ENCODE measurements around the gene INPP5F.
"Not testable (repeated sequence)": the region's sequence is repeated elsewhere in the genome, so short reads cannot be mapped to it uniquely, and the experiment has no call there.

Gene INPP5F

DNA sequence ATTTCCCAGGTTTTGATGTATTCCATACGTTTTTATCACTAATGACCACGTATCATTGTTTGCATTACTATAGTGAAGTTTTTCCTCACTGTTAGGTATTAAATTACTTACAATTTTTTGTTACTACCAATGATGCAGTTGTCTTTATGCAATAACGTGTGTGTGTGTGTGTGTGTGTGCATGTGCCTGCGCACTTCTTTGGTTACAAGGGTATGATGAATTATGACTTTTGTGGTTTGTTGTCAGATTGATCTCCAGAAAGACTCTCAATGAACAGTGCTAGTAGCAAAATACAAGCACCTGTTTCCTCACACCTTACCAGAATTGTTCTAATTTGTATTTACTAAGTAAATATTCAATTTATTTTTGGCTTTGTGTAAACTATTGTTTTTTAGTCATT, 95.3 kb downstream of the INPP5F start:
- no peak for DNase-seq

DNA sequence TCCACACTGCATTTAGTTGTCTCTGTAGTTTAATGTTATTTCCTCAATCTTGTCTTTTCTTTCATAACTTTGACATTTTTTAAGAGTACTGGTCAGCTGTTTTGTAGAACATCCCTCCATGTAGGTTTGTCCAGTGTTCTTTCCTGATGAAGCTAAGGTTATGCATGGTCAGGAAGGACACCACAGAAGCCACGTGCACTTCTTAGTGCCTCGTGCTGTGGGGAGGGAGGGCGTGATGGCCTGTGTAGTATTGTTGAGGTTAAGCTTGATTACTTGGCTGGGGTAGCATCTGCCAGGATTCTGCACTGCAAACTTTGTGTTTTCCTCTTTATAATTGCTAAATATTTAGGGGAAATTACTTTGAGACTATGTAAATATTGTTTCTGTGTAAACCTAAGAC, 98.4 kb downstream of the INPP5F start:
- no peak for DNase-seq

DNA sequence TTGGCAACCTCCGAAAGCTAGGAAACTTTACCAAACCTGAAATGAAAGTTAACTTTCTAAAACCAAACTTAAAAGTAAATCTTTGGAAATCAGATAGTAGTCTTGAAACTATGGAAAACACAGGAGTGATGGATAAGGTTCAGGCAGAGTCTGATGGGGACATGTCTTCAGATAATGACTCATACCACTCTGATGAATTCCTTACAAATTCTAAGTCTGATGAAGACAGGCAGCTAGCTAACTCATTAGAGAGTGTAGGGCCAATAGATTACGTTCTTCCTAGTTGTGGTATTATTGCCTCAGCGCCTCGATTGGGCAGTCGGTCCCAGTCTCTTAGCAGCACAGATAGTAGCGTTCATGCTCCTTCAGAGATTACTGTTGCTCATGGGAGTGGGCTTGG, 100.9 kb downstream of the INPP5F start:
- no peak for DNase-seq

DNA sequence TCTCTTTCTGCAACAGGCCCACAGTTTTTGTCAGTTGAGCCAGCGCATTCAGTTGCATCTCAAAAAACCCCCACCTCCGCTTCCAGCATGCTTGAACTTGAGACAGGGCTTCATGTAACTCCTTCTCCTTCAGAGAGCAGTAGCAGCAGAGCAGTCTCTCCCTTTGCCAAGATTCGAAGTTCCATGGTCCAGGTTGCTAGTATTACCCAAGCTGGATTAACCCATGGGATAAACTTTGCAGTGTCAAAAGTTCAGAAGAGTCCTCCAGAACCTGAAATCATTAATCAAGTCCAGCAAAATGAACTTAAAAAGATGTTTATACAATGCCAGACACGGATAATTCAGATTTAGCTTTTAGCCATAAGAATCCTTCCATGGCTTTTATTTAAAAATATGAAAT, 101.6 kb downstream of the INPP5F start:
- DNase-seq: no peak

DNA sequence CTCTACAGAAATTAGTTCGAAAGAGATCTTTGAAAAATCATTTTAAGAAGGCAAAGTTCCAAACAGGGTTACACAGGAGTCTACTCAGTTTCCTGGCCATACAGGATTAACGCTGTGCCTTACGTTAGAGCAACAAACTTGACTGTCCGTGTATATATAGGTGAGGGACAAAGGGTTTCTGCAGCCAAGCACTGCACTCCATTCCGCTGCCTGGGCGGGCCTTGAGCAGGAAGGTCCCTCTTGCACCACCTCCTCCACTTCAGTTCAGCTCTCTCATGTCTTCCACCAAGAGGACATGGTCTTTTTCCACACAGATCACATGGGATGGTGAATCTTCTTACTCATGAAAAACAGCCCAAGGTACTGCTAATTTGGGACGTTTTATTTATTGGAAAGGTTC, 103.6 kb downstream of the INPP5F start:
- DNase-seq: no peak

DNA sequence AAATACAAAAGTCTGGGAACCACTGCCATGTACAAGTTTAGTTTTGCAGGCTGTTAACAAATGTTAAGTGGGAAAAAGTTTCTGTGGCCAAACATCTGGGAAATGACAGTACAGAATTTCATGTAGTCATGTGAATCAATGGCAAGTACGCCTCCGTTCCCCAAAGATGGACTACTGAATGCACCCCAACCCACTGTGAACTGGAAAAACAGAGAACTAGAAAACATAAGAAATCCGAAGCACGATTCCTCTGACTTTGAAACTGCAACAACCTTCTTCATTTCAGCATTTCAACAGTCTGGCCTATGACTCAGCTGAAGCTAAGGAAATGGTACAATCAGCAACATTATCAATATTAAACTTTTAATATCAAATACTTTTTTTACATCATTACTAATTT, 105.0 kb downstream of the INPP5F start:
- DNase-seq: no peak

DNA sequence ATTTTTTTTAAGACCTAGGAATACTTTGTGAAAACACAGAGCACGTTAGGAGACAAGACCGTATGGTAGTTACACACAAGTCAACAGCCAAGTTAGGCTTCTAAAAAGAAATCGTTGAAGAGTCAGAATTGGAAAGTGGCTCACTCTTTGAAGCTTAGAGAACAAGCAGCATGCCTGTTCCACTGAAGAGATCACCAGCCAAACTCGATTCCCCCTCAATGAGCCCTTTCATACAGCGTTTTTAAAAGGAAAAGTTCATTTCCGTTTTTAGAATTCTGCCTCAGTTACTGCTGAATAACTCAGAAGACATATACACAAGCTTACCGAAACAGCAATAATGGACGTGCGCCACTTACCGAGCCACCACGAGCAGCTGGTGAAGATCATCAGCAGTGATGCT, 105.8 kb downstream of the INPP5F start:
- DNase-seq: no peak

DNA sequence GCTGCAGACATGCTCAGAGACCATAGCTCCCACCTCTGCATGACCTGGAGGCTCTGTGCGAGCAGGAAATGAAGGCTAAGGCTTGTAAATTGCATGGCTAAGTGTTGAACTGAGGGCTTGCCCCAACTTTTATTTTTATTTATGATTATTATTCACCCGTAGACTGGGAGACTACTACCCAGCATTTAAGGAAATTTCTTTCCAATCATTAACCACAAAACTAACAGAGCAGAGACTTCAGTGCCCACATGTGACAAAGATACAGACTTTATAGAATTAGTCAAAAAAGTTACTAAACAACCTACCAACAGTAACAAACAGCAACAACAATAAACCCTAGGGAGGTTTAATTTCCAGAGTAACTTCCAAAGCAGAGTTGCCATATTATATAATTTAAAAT, 107.1 kb downstream of the INPP5F start:
- no peak for DNase-seq

DNA sequence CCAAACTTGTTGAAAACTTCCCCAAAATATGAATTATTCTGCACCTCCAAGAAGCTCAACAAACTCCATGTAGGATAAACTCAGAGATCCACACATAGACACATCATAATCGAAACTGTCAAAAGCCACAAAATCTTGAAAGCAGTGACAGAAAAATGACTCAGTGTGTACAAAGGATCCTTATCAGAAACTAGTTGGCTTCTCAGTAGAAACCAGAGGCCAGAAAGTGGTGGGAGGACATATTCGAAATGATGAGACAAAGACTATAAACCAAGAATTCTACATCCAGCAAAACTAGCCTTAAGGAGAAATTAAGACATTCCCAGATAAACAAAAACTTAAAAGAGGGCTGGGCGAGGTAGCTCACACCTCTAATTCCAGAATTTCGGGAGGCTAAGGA, 108.3 kb downstream of the INPP5F start:
- no peak for DNase-seq

DNA sequence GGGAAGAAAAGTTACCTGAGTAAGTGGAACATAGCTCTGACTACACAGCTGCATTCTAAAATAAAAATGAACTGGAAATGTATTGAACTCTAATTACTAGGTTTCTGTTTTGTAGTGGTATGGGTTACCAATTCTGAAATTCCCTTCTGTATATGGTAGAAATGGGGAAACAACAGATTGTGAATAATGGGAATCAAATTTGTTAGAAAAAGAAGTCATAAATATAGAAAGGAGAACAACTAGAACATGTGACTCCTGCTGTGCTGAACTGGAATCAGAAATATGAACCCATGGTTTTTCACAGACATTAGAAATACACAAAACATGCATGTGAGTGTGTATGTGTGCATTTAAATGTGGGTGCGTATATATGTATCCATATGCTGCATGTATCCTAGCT, 119.8 kb downstream of the INPP5F start:
- DNase-seq: no peak

DNA sequence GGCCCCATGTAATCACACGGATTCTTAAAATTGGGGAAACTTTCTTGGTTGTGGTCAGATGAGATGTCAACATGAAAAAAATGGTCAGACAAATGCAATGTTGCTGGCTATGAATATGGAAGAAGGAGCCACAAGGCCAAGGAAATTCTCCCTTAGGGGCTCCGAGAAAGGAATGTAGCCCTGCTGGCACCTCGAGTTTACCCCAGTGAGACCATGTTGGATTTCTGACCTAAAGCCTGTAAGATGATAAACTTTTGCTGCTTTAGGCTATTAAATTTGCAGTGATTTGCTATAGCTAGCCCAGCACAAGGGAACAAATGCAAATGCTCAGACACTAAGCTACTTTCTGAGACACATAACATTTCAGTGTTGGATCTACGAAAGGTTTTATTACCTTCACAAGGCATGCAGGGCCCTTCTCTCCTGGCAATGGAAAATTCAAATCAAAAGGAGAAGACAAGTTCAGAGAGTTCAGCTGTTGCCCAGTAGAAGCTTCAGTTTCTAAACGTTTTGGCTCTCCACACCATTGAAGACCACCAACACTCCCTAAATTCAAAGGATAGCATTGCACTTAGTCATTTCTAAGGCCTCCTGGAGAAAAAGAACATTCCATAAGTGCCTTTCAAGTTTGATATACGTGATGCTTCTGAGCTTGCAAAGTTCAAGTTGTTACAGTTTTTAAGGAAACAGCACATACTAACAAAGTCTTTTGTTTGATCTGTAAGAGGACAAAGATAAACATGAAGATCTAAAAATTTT, 123.4 kb downstream of the INPP5F start:
- no peak for DNase-seq

DNA sequence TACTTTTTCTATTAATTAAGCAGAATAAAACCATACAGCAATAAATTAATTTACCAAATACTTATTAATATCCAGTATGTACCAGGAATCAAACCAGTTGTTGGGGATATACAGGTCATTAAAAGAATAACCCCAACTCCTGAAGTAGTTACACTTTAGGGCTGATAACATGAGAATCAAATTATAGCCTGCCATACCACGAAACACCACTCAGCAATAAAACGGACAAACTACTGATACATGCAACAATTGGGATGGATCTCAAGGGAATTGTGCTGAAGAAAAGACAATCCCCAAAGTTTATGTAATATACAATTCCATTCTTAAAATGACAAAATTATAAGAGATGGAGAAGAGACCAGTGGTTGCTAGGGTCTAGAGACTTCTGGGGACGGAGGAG, 124.1 kb downstream of the INPP5F start:
- no peak for DNase-seq

DNA sequence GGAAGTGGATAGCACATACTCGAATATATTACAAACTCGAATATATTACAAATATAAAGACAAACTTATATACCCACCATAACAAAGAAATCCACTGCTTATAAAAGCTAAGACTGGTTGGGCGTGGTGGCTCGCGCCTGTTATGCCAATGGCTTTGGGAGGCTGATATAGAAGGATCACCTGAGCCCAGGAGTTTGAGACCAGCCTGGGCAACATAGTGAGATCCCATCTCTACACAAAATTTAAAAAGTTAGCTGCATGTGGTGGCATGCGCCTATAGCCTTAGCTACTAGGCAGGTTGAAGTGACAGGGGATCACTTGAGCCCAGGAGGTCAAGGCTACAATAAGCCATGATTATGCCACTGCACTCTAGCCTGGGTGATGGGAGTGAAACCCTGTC, 126.4 kb downstream of the INPP5F start:
- DNase-seq: no peak

DNA sequence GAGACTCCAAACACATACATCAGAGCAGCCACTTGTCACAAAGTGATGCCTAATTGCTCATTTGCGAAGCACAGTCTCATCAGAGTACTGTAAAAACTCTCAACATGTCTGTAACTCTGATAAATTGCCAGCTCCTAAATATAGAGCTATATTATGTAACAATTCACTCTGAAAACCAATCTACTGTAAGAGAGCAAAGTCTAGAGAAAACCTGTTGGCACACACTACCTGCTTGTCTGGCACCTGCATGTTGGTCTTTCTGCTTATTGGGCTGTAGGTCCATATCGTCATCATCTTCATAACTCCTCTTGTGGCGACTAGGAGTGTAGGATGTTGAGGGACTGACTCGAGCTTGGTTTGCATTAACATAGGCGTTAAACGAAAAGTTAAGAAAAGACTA, 127.0 kb downstream of the INPP5F start:
- DNase-seq: no peak

DNA sequence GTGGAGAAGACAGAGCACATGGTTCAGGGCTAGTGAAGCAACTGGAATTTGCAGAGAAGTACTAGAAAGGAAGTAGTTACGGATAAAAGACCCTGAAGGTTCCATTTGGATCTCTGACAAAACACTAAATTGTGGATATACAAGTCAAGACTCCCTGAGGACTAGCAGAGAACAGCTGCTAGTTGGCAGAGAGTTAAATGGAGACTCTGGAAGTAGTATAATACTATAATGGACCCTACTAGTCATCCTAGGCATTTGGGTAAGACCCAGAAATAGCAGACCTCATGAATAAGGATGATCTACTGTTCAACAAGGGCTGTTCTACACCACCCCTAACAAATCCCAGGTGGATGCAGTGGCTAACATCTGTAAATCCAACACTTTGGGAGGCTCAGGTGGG, 127.7 kb downstream of the INPP5F start:
- no peak for DNase-seq

DNA sequence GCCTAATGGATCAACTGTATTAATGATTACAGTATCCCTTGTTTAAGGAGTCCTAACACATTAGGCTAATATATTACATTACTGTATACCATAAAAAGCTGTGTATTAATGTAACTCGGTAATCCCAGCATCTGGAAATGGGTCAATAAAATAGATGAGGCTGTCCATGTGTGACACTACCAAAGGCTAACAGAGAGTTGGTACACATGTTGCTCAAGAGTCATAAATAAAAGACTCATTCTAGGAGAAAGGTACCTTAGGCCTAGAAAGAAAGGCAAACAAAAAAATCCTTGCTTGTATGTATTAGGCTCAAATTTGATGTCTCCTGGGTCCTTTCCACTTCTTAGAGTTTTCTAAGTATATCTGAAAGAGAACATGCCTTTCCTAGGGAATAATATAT, 132.2 kb downstream of the INPP5F start:
- DNase-seq: no peak

DNA sequence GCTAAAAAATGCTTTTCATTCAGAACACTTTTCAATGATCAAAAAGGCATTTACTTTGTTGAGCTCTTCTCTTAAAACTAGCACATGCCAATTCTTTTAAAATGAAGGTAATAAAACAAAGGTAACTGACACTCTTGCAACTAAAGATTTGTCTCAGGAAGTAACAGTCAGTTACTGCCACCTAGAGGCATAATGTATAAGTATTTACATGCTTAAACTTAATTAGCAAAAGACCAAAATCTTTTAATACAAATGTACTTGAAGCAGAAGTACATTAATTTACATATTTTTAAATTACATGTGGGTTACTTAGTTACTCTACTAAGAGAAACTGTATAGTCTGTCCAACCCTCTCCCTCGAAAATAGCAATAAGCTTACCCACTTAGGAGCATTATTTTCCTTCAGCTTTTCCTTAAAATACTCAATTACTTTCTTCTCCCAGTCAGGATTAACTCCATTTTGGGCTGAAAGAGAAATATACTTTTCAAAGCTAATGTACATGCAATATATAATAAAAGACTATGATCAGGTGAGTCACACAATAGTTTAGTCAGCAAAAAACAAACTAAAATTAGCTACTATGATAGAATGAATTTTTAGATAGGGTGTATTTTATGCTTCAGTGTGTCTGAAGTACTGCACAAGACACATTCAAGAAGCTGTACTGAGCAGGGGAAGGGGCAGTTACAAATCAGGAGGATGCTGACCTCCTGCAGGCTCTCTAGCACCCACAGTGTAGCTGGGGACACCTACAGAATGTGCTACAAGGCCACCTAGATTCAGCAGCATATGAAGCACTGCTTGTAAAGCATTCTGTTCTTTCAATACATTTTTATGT, 133.8 kb downstream of the INPP5F start:
- DNase-seq: no peak

DNA sequence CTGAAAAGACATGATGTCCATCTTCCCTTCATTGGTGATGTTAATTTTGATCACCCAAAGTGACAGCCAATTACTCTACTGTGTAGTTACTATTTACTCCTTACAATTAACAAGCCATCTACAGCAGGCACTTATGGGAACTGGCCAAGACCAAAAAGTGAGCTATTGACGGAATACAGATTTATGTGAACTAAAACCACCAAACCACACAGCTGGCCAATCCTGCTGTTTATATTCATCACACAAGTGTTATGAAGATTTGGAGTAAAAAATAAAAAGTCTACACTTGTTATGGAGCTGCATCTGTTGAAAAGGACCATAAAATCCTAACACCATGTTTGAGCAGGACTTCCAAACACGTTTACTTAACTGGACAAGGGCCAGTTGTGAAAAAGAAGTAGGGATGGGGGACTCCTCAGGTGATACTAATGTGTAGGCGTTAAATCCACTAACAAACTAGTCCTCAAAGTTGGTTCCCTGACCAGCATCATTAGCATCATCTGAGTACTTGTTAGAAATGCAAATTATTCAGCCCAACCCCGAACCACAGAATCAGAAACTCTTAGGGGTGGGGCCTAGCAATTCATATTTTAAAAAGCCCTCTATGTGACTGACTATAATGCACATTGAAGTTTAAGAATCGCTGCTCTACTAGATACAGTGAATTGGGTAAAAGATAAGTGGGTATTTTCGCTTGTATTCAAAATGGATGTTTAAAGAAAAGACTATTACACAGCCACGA, 135.2 kb downstream of the INPP5F start:
- DNase-seq: no peak

DNA sequence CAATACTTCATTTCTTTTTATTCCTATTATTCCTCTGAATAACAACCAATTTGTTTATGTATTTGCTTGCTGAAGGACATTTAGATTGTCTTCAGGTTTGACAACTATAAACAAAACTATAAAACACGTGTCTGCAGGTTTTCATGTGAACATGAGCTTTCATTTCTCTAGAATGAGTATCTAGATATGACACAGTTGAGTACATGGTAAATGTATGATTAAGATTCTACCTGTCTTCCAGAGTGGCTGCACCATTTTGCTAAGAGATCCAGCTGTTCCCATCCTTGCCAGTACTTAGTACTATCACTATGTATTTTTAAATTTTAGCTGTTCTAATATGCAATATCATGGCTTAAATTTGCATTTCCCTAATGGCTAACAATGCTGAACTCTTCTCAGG, 136.7 kb downstream of the INPP5F start:
- no peak for DNase-seq

DNA sequence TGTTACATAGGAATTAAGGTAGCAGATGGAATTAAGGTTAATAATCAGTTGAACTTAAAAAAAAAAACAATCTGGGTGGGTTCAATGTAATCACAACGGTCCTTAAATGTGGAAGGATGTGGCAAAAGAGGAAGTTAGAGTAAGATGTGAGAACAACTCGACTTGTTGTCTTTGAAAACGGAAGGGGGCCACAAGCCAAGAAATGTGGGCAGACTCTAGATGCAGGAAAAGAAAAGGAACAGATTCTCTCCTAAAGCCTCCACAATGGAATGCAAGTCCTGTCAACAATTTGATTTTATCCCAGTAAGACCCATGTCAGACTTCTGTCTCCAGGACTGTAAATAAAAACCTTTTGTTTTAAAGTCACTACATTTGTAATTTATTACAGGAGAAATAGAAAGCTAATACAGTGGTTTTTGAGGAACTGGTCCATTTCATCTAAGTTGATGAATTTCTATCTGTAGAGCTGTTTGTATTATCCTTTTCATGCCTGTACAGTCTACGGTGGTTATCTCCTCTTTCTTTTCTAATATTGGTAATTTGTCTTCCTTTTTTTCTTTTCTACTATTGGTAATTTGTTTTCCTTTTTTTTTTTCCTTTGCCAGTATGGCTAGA, 138.2 kb downstream of the INPP5F start:
- DNase-seq: no peak

DNA sequence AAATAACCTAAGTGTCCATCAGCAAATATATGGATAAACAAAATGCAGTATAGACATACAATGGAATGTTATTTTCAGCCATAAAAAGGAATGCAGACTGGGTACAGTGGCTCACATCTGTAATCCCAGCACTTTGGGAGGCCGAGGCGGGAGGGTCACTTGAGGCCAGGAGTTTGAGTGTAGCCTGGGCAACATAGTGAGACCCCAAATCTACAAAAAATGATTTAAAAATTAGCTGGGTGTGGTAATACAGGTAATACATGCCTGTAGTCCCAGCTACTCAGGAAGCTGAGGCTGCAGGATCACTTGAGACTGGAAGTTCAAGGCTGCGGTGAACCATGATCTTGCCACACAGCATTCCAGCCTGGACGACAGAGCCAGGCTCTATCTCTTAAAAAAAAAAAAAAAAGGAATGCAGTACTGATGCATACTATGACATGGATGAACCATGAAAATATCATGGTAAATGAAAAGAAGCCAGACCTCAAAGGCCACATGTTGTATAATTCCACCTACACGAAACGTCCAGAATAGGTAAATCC, 139.9 kb downstream of the INPP5F start:
- no peak for DNase-seq

DNA sequence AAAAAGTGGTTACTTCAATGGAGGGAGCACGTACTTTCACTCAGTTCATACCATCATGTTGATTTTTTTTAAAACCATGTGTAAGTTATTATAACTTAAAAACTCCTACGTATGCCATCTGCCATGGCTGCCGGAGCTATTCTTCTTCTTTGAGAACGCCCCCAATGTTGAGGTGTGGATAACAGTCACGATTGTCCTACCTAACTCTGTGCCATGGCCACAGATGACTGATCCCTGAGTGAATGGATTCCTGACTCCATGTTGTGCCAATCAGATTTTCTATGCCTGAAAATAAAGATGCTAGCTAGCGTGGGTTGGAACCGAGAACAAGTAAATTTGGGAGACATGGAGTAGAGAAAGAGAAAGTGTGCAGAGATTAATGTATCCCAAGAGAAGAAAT, 141.5 kb downstream of the INPP5F start:
- DNase-seq: no peak

DNA sequence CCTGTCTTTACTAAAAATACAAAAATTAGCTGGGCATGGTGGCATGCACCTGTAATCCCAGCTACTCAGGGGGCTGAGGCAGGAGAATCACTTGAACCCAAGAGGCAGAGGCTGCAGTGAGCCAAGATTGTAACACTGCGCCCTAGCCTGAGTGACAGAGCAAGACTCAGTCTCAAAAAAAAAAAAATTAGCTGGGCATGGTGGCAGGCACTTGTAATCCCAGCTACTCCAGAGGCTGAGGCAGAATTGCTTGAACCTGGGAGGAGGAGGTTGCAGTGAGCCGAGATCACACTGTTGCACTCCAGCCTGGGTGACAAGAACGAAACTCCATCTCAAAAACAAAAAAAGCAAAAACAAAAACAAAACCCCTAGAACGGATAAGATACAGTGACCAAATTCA, 143.5 kb downstream of the INPP5F start:
- not testable (repeated sequence) for DNase-seq

Data from activated T-cell treated with anti-CD3 and anti-CD28 coated beads, Interleukin-2, amount 50 U/mL, for 48 hours (primary cell).